Lower leg skin (tissue), 4 donors: ENCODE measurements around the gene CASS4. TPM values are rescaled to one million over a fixed set of nuclear protein-coding genes. Genes with fewer than 3 reads are reported as not detected.

ENCODE experiments used
- DNase-seq, 2 donors: peaks; one replicate each; pipeline ENCODE4 v3.0.0-alpha.2; 2019; ENCODE audit warnings: low spot score in 2 of 2
- H3K4me3 ChIP-seq: fragments of 200-600 bp; sonication (generic); 2 replicates; pipeline ENCODE4 v1.5.1; 2017; ENCODE audit warnings: mild to moderate bottlenecking, low read depth; ENCODE audit not compliant: poor library complexity, severe bottlenecking
- POLR2A ChIP-seq, 2 donors: fragments of 450-650 bp; IDR thresholded peaks; one replicate each; pipeline ENCODE4 v1.6.1; 2016 to 2017; ENCODE audit warnings: antibody characterized with exemption in 2 of 2, mild to moderate bottlenecking in 1 of 2, moderate library complexity in 1 of 2
- WGBS, 2 donors: methylation state at CpG; one replicate each; pipeline ENCODE4 v1.1.5; 2018; 5-methylcytosine and 5-hydroxymethylcytosine counted together
- intact Hi-C: fragments of 100-400 bp; cut with DNase I; formaldehyde crosslinking; loops from one replicate; pipeline ENCODE4 v1.15.0; 2023; ENCODE audit warnings: low total_unique reads
- total RNA-seq, 4 donors: library from RNA; depleted of rRNA; stranded (reverse); fragments of >200 nt; gene quantifications; one replicate each; pipeline ENCODE4 v1.1.0, GENCODE V29; 2016
- TF ChIP-seq, protein P1 (sequence below), 3 donors: fragments of 450-650 bp; IDR thresholded peaks; one replicate each; pipeline ENCODE4 v1.5.1; 2016; ENCODE audit warnings: antibody characterized with exemption in 3 of 3, mild to moderate bottlenecking in 3 of 3, moderate library complexity in 2 of 3

The CASS4 gene
- total RNA-seq, 4 donors from 2014 or later: 0.61 to 2.9 (median 1.4) TPM

- 76 to 79% methylated on average over 13 of the region's 13 CpGs for WGBS, 2 donors
- intact Hi-C loops: no loop called here
- no peak for TF ChIP-seq POLR2A (IDR thresholded peaks at IDR 0.05)
- TF ChIP-seq, protein P1, sequence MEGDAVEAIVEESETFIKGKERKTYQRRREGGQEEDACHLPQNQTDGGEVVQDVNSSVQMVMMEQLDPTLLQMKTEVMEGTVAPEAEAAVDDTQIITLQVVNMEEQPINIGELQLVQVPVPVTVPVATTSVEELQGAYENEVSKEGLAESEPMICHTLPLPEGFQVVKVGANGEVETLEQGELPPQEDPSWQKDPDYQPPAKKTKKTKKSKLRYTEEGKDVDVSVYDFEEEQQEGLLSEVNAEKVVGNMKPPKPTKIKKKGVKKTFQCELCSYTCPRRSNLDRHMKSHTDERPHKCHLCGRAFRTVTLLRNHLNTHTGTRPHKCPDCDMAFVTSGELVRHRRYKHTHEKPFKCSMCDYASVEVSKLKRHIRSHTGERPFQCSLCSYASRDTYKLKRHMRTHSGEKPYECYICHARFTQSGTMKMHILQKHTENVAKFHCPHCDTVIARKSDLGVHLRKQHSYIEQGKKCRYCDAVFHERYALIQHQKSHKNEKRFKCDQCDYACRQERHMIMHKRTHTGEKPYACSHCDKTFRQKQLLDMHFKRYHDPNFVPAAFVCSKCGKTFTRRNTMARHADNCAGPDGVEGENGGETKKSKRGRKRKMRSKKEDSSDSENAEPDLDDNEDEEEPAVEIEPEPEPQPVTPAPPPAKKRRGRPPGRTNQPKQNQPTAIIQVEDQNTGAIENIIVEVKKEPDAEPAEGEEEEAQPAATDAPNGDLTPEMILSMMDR (IDR thresholded peaks at IDR 0.05): no peak
- H3K4me3 ChIP-seq: no peak overlapping the region
- DNase-seq: no peak
Measured at GRCh38 chr20:56451056-56451765, 39.2 kb downstream of the CASS4 start.

DNA sequence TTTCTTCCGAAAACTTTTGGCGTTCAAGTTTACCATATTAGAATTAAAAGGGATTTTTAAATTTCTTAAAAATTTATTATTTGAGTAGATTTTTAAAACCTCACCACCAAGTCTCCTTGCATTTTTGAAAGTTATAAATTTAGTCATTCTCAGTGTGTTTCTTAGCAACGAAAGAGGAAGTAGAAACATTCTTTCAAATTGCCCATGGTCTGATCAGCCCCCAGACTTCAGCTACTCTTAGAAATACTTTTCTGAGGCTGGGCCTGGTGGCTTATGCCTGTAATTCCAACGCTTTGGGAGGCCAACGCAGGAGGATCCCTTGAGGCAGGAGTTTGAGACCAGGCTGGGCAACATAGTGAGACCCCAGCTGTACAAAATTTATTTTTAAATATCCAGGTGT is 41.3 kb downstream of the CASS4 start:
- TF ChIP-seq POLR2A (IDR thresholded peaks at IDR 0.05): no peak
- TF ChIP-seq, protein P1 (IDR thresholded peaks at IDR 0.05): no peak
- 76 to 79% methylated on average over 5 of the region's 5 CpGs for WGBS, 2 donors
- H3K4me3 ChIP-seq: no peak overlapping the region
- intact Hi-C loops: no loop called here
- DNase-seq: no peak

- intact Hi-C loops: no loop called here
- no peak overlapping the region for H3K4me3 ChIP-seq
- TF ChIP-seq, protein P1 (IDR thresholded peaks at IDR 0.05): no peak
- TF ChIP-seq POLR2A (IDR thresholded peaks at IDR 0.05): no peak
- DNase-seq: no peak
- 81 to 84% methylated on average over 7 of the region's 7 CpGs for WGBS, 2 donors
Measured at GRCh38 chr20:56454754-56455153, 42.7 kb downstream of the CASS4 start.

- 81 to 85% methylated on average over 18 to 22 of the region's 22 CpGs for WGBS, 2 donors
- DNase-seq: no peak
- TF ChIP-seq, protein P1 (IDR thresholded peaks at IDR 0.05): no peak
- TF ChIP-seq POLR2A (IDR thresholded peaks at IDR 0.05): no peak
- intact Hi-C loops: no loop called here
- no peak overlapping the region for H3K4me3 ChIP-seq
Measured at GRCh38 chr20:56458206-56458821, 46.3 kb downstream of the CASS4 start.

GRCh38 chr20:56460459-56460858 is 48.4 kb downstream of the CASS4 start:
- WGBS, 2 donors: 77% methylated on average over 3 of the region's 3 CpGs
- H3K4me3 ChIP-seq: no peak overlapping the region
- DNase-seq: no peak
- intact Hi-C loops: no loop called here
- TF ChIP-seq, protein P1 (IDR thresholded peaks at IDR 0.05): no peak
- TF ChIP-seq POLR2A (IDR thresholded peaks at IDR 0.05): no peak
